ENCODE results near the gene CACNA1A. TPM values are rescaled to one million over a fixed set of nuclear protein-coding genes. Genes with fewer than 3 reads are reported as not detected.
"Not testable (repeated sequence)": the region's sequence is repeated elsewhere in the genome, so short reads cannot be mapped to it uniquely, and the experiment has no call there.

CACNA1A gene
- total RNA-seq, 2 experiments from 2014 or later: 0.21 to 0.44 TPM

DNA sequence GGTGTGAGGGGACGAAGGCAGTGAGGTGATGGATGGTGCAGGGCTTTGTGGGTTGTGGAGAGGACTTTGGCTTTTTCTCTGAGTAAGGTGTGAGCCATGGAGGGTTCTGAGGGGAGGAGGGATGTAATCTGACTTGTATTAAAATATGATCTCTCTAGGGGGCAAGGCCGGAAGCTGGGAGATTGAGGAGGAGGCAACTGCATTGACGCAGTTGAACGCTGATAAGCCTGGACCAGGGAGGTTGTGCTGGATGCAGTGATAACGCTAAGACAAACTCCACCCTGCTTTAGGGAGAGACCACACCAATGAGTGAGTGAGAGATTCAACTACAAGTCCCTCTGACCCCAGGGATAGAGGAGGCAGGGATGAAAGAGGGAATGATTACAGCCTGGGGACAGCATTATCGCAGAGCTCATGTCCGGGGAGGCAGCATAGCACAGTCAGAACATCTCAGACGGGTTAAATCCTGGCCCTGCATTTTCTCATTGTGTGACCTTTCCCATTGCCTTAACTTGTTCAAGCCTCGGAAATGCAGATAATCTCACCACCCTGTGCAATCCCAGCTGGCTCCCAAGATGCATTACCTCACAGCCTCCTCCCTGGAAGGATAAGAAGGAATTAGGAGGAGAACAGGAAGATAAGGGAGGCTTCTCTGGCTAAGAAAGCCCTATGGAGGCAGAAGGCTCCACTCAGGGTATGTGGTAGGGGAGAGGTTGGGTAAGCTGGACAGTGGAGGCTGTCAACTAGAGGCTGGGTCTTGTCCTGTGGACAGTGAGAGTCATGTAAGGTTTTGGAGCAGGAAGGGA, 124.2 kb downstream of the CACNA1A start:
- ChIA-PET CTCF (no interaction called here), POLR2A (no interaction called here)

GRCh38 chr19:13376537-13376936, 129.7 kb downstream of the CACNA1A start:
- ChIA-PET CTCF (no interaction called here), POLR2A (no interaction called here)

DNA sequence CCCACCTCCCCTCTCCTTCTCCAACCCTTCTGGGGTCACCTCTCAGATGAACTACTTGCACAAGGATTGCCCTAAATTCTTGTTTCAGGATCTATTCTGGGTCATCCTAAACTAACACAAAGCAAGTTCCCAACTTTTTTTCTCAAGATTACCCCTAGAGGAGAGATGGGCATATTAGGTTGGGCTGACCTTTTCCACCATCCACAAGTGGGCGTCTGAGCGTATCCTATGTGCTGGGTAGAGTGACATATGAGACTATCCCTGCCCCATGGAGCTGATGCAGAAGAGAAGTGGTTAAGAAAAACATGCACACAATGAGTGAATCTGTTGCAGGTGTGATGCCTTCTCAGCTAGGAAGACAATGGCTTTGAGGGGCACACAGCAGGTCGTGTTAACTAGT, 132.7 kb downstream of the CACNA1A start:
- ChIA-PET POLR2A (no interaction called here), CTCF (no interaction called here)

DNA sequence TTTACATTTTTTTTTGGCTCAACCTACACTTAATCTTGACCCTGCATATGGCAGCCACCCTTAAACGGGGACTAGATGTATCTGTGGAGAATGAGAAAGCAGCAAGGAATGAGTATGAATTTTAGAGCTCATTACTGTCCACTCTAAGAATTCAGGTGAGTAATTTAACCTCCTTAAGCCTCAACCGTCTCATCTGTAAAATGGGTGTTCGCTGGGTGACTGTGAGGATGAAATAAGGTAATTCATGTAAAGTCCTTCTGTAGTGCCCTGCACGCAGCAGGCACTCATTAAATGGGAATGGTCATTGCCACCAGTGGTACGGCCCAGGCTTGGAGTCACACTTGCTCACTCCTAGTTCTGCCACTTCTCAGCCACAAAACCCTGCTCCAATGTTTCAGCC, 135.3 kb downstream of the CACNA1A start:
- ChIA-PET POLR2A (no interaction called here), CTCF (no interaction called here)

- CTCF ChIA-PET: interaction anchor here (0.5 kb wide), 1 partner anchor 1246 kb away, joined by 3 read pairs; no protein-coding TSS in a partner anchor
- POLR2A ChIA-PET: no interaction called here
Observed at GRCh38 chr19:13366529-13367143, 139.6 kb downstream of the CACNA1A start.

DNA sequence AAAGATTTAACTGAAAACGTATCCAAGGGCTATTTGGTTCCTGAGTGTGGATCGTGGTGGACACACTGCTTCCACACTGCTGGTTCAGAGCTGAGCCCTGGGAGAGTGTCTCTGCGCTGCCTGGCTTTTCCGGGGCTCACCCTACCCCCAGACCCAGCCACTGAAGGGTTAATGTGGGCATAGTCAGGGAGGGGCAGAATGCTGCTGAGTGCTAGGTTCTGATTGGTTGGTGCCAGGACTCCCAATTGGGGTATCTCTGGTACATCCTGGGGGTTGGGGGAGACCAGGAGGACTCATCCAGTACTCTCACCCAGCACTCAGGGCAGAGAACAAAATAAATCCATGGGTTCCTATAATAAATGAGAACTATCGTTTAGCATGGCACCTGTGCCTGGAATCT, 142.3 kb downstream of the CACNA1A start:
- ChIA-PET CTCF (interaction anchor here (0.5 kb wide), 1 partner anchor 351 kb away, joined by 5 read pairs; no protein-coding TSS in a partner anchor), POLR2A (no interaction called here)

DNA sequence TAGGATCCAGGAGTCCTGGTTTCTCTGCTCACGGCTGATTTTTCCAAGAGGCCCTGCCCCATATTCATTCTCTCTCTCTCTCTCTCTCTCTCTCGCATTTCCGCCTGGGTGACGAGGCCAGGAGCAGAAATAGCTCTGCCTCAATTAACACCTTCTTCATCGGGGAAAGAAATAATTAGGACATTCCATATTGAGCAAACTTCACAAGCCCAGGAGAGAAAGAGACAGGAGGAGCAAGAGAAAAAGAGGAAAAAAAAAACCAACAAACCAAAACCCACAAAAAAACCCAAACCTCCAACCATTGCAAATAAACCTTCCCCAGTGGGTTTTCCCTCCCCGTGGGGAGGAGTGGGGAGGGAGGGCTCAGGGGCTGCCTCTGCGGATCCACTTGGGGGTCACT, 143.0 kb downstream of the CACNA1A start:
- POLR2A ChIA-PET: no interaction called here
- CTCF ChIA-PET: no interaction called here

GRCh38 chr19:13362668-13363067, 143.6 kb downstream of the CACNA1A start:
- ChIA-PET CTCF (no interaction called here), POLR2A (no interaction called here)

DNA sequence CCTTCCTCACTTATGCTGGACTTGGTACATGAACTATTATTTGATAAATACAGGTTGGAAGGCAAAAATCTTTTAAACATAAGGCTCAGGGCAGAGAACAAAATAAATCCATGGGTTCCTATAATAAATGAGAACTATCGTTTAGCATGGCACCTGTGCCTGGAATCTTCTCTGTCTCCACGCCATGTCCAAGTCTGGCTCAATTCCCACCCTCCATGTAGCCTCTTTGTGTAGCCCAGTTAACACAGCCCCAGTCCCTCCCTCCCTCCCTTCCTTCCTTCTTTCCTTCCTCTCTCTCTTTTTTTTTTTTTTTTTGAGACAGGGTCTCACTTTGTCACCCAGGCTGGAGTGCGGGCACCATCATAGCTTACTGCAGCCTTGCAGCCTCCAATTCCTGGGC, 144.6 kb downstream of the CACNA1A start:
- CTCF ChIA-PET, POLR2A ChIA-PET: not testable (repeated sequence)

DNA sequence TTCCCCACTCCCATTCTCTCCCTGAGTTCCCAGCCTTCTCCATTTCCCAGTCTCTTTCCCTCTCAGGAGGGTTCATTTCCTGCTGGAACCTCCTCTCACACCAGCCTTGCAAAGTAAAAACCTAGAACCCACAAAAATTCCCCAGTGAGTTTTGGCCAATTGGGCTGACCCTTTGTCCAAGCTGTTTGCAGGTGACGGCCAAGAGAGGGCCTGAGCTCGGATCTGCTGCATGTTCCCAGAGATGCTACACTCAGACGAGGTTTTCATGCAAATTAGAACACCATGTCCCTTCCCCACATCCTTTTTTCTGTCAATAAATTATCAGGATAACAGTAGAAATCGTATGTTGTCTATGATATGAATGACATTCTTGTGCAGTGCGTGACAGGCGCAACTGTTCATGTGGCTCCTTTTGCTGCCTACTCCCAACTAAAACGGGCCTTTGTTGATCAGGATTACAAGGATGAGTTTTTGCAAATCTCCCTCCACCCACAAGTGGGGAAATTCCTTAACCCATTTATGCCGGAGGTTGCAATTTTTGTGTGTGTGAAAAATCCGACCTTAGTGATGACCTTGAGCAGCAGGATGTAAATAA, 149.5 kb downstream of the CACNA1A start:
- CTCF ChIA-PET: no interaction called here

DNA sequence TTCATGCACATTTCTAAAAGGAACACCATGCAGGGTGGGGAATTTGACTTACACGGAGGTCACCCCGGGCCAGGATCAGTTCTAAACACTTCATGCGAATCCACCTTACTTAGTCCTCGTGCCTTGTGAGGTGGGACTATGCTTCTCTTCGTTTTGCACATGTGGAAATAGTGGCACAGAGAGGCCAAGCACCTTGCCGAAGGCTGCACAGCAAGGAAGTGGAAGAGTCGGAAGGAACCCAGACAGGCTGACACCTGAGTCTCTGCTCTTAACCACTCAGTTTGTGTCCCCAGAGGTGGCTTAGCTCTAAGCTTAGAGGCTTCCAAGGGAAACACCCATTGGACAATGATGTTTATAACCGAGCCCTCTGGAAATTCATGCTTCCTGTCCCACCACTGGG, 150.1 kb downstream of the CACNA1A start:
- POLR2A ChIA-PET: no interaction called here

More for the DNA sequence above, 149.5 kb downstream of the CACNA1A start:
- POLR2A ChIA-PET: no interaction called here

GRCh38 chr19:13355356-13355755, 150.9 kb downstream of the CACNA1A start:
- POLR2A ChIA-PET: interaction anchor here (0.6 kb wide), 1 partner anchor 445 kb away, joined by 9 read pairs; no protein-coding TSS in a partner anchor
- CTCF ChIA-PET: no interaction called here

More for the DNA sequence above, 150.1 kb downstream of the CACNA1A start:
- CTCF ChIA-PET: no interaction called here

DNA sequence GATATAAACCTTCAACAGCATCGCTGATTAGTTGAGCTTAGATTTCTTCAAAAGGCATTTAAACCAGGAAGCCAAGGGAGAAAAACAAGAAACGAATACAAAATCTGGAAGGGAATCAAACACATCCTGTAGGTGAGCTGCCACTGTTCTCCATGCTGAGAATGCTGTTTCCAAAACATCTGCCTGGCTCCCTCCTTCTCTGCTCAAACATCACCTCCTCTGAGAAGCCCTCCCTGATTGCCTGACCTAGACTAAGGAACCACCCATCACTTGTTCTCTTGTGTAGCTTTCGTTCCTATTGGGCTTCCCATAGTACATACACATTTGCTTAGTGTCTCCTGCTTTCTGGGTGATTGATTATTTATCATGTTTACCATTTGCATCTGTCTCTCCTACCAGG, 152.7 kb downstream of the CACNA1A start:
- ChIA-PET CTCF (no interaction called here), POLR2A (no interaction called here)

GRCh38 chr19:13350759-13351158, 155.5 kb downstream of the CACNA1A start:
- ChIA-PET CTCF (no interaction called here), POLR2A (no interaction called here)

DNA sequence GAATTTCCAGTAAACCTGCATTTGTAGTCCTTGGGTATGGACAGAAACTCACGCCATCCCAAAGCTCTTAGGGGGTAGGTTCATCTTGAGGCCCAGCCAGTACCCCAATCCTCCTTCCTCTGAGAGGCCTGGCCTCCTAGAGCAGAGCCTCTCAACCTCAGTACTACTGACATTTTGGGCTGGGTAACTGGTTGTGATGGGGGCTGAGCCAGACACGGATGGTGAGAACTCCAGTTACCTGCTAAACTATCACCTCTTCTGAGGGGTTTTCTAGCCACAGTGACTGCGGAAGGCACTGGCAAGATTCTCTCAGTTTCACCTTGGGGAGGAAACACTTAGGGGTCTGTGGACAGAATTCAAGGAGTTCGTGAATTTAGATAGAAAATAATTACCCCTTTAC, 156.2 kb downstream of the CACNA1A start:
- ChIA-PET CTCF (no interaction called here), POLR2A (no interaction called here)

- CTCF ChIA-PET: interaction anchor here (0.5 kb wide), 1 partner anchor 11 kb away, joined by 3 read pairs; no protein-coding TSS in a partner anchor
- POLR2A ChIA-PET: no interaction called here
Observed at GRCh38 chr19:13347367-13347766, 158.9 kb downstream of the CACNA1A start.

GRCh38 chr19:13343514-13343913, 162.8 kb downstream of the CACNA1A start:
- POLR2A ChIA-PET: no interaction called here
- CTCF ChIA-PET: interaction anchor here (1.4 kb wide), 1 partner anchor 15 kb away, joined by 4 read pairs; no protein-coding TSS in a partner anchor

DNA sequence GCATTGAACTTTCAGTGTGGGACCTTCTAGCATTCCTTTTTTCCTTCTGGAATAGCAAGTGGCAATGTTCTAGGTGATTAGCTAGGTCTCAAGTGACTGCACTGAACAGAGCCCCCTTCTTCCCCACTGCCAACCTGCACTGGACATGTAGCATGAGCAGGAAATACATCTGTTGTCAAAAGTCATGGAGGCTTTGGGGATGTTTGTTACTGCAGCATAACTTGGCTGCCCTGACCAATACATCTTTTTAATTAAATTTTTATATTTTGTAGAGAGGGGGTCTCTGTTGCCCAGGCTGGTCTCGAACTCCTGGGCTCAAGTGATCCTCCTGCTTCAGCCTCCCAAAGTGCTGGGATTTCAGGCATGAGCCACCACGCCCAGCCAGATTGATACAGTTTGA, 163.6 kb downstream of the CACNA1A start:
- ChIA-PET POLR2A (no interaction called here), CTCF (interaction anchor here (0.6 to 1.4 kb wide), 3 partner anchors 14 to 136 kb away, joined by 4 to 6 read pairs (median 4); no protein-coding TSS in a partner anchor)

DNA sequence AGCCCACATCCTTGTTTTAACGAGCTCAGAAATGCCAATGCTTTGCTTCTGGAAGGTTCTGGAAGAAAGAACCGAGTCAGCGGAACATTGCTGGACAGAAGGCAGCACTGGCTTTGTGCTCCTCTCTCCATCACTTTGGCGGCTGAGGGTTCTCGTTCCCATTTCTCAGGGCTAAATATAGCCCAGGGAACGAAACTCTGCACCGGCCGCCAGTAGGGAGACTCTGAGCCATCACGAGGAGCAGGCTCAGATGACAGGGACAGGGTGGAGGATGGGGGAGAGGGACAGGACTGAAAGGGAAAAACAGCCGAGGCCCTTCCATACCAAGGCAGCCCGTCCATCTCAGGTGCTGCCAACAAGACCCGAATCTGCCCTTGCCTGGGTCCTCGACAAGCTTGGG, 166.4 kb downstream of the CACNA1A start:
- ChIA-PET POLR2A (no interaction called here), CTCF (no interaction called here)

- CTCF ChIA-PET: interaction anchor here (0.6 to 0.7 kb wide), 2 partner anchors 10 to 27 kb away, joined by 3 read pairs; no protein-coding TSS in a partner anchor
- POLR2A ChIA-PET: no interaction called here
Observed at GRCh38 chr19:13337181-13337580, 169.1 kb downstream of the CACNA1A start.
